ENCODE results near the gene SLC30A10. TPM values are rescaled to one million over a fixed set of nuclear protein-coding genes. Genes with fewer than 3 reads are reported as not detected.
A peak's percentile ranks its signal among the peaks of the same experiment; 100 is the strongest.

SLC30A10 gene
- total and polyA plus RNA-seq, 2 of the 13 experiments (the other 11 are each of a cell fraction or from before 2014, with no cell fraction given): 20.9 to 30.2 TPM

GRCh38 chr1:219954736-219955421 is 26.5 kb upstream of the SLC30A10 start (continued):
- no peak for TF ChIP-seq LRRFIP1 (CRISPR knock-in tag; conservative IDR thresholded peaks at IDR 0.05)
- no peak for TF ChIP-seq JARID2 (CRISPR knock-in tag; IDR thresholded peaks at IDR 0.05; ENCODE audit: insufficient replicate concordance)
- TF ChIP-seq MED1 (CRISPR knock-in tag; IDR thresholded peaks at IDR 0.05): peak; percentile 73
- TF ChIP-seq KMT2A (CRISPR knock-in tag; IDR thresholded peaks at IDR 0.05): no peak
- no peak for TF ChIP-seq PATZ1 (CRISPR knock-in tag; IDR thresholded peaks at IDR 0.05)
- TF ChIP-seq SIX4 (CRISPR knock-in tag; IDR thresholded peaks at IDR 0.05): no peak
- no peak for TF ChIP-seq ZBTB21 (CRISPR knock-in tag; IDR thresholded peaks at IDR 0.05)
- TF ChIP-seq KLF13 (CRISPR knock-in tag; IDR thresholded peaks at IDR 0.05): no peak
- no peak for TF ChIP-seq RFXAP (CRISPR knock-in tag; IDR thresholded peaks at IDR 0.05; ENCODE audit: borderline replicate concordance)
- peak; percentile 40; the same call in 1 of the 2 replicates for TF ChIP-seq NCOR1 (IDR thresholded peaks at IDR 0.05; ENCODE audit: borderline replicate concordance, low read length)
- TF ChIP-seq TRIM24 (CRISPR knock-in tag; IDR thresholded peaks at IDR 0.05): no peak
- TF ChIP-seq ZNF180 (CRISPR knock-in tag; IDR thresholded peaks at IDR 0.05; ENCODE audit: borderline replicate concordance, low read depth): no peak
- no peak for TF ChIP-seq DR1 (CRISPR knock-in tag; IDR thresholded peaks at IDR 0.05)
- no peak for TF ChIP-seq STAT5B (CRISPR knock-in tag; IDR thresholded peaks at IDR 0.05)
- no peak for TF ChIP-seq ZBTB42 (CRISPR knock-in tag; IDR thresholded peaks at IDR 0.05)
- no peak for TF ChIP-seq ZNF275 (CRISPR knock-in tag; IDR thresholded peaks at IDR 0.05; ENCODE audit: borderline replicate concordance)
- no peak for TF ChIP-seq ZNF331 (CRISPR knock-in tag; IDR thresholded peaks at IDR 0.05)
- no peak for TF ChIP-seq CC2D1A (CRISPR knock-in tag; IDR thresholded peaks at IDR 0.05)
- TF ChIP-seq ZBTB49 (CRISPR knock-in tag; IDR thresholded peaks at IDR 0.05; ENCODE audit: borderline replicate concordance): no peak
- peak; percentile 74; the same call in 1 of the 2 replicates for TF ChIP-seq FOXK1 (CRISPR knock-in tag; IDR thresholded peaks at IDR 0.05; ENCODE audit: borderline replicate concordance, low read depth)
- no peak for TF ChIP-seq MAFF (IDR thresholded peaks at IDR 0.05; ENCODE audit: low read depth, low read length)
- no peak for TF ChIP-seq HCFC1 (IDR thresholded peaks at IDR 0.05; ENCODE audit: low read depth, low read length)
- TF ChIP-seq SAP130 (CRISPR knock-in tag; IDR thresholded peaks at IDR 0.05; ENCODE audit: low read depth): 0 out of 2 replicates have a peak, but pooled peaks have one; percentile 22
